GM23338 (cell line): Measurements from ENCODE around the gene TRAF3IP3. TPM values are rescaled to one million over a fixed set of nuclear protein-coding genes. Genes with fewer than 3 reads are reported as not detected.
A peak's percentile ranks its signal among the peaks of the same experiment; 100 is the strongest.

Experiments
- ATAC-seq: fragments of 200-7000 bp; cut with Tn5 transposase; 3 replicates; pipeline ENCODE4 v1.9.1; 2020
- DNase-seq: peaks from one replicate; pipeline ENCODE4 v3.0.0-alpha.2; 2015; ENCODE audit warnings: low spot score
- H2AFZ ChIP-seq: fragments of 200-600 bp; sonication (generic); 2 replicates; pipeline ENCODE4 v1.8.0; 2016; ENCODE audit warnings: antibody characterized with exemption, mild to moderate bottlenecking, moderate library complexity
- H3F3A ChIP-seq: fragments of 200-600 bp; sonication (generic); replicated peaks from 2 replicates; pipeline ENCODE4 v1.8.0; 2017; ENCODE audit warnings: antibody characterized with exemption, mixed run types, low read depth
- H3K27ac ChIP-seq: fragments of 200-600 bp; sonication (generic); 2 replicates; pipeline ENCODE4 v1.6.1; 2016; ENCODE audit warnings: low read depth
- H3K27me3 ChIP-seq: fragments of 200-600 bp; sonication (generic); 2 replicates; pipeline ENCODE4 v1.8.0; 2016; ENCODE audit warnings: mild to moderate bottlenecking, mixed run types, moderate library complexity; ENCODE audit not compliant: insufficient read depth
- H3K36me3 ChIP-seq: fragments of 200-600 bp; sonication (generic); 2 replicates; pipeline ENCODE4 v1.8.0; 2016; ENCODE audit warnings: mild to moderate bottlenecking; ENCODE audit not compliant: insufficient read depth
- H3K4me1 ChIP-seq: fragments of 200-600 bp; sonication (generic); 2 replicates; pipeline ENCODE4 v1.8.0; 2016; ENCODE audit warnings: mild to moderate bottlenecking, moderate library complexity; ENCODE audit not compliant: insufficient read depth
- H3K4me2 ChIP-seq: fragments of 200-600 bp; sonication (generic); 2 replicates; pipeline ENCODE4 v1.7.1; 2017; ENCODE audit warnings: mixed run types
- H3K4me3 ChIP-seq: fragments of 200-600 bp; sonication (generic); 2 replicates; pipeline ENCODE4 v1.6.1; 2016; ENCODE audit warnings: mixed run types
- H3K79me2 ChIP-seq: fragments of 200-600 bp; sonication (generic); replicated peaks from 2 replicates; pipeline ENCODE4 v1.8.0; 2017; ENCODE audit warnings: mild to moderate bottlenecking; ENCODE audit not compliant: insufficient read depth
- H3K9me2 ChIP-seq: fragments of 200-600 bp; sonication (generic); 2 replicates; pipeline ENCODE4 v1.8.0; 2017; ENCODE audit not compliant: insufficient read depth
- H4K20me1 ChIP-seq: fragments of 200-600 bp; sonication (generic); replicated peaks from 2 replicates; pipeline ENCODE4 v1.8.0; 2017; ENCODE audit warnings: mild to moderate bottlenecking; ENCODE audit not compliant: insufficient read depth
- H3K27ac Mint-ChIP-seq: 2 replicates; pipeline ENCODE4 v1.8.0; 2020; ENCODE audit warnings: inconsistent platforms, mild to moderate bottlenecking, moderate library complexity, mixed read lengths
- H3K27me3 Mint-ChIP-seq: 3 replicates; pipeline ENCODE4 v1.8.0; 2022; ENCODE audit warnings: low read depth, mild to moderate bottlenecking, moderate library complexity, mixed read lengths, inconsistent platforms; ENCODE audit not compliant: insufficient read depth, poor library complexity
- H3K36me3 Mint-ChIP-seq: 3 replicates; pipeline ENCODE4 v1.8.0; 2021; ENCODE audit warnings: low read depth, mild to moderate bottlenecking, inconsistent platforms, moderate library complexity, mixed read lengths
- H3K4me1 Mint-ChIP-seq: 3 replicates; pipeline ENCODE4 v1.8.0; 2020; ENCODE audit warnings: mild to moderate bottlenecking, inconsistent platforms, mixed read lengths
- H3K4me3 Mint-ChIP-seq: 3 replicates; pipeline ENCODE4 v1.8.0; 2021; ENCODE audit warnings: moderate library complexity, mild to moderate bottlenecking, inconsistent platforms, mixed read lengths
- H3K9me3 Mint-ChIP-seq: 3 replicates; pipeline ENCODE4 v1.8.0; 2020; ENCODE audit warnings: moderate library complexity, mild to moderate bottlenecking, inconsistent platforms, mixed read lengths
- CREB1 ChIP-seq: fragments of 250-450 bp; sonication (Bioruptor Pico); IDR thresholded peaks from 2 replicates; pipeline ENCODE4 v1.5.0; 2020; ENCODE audit warnings: low read depth, mild to moderate bottlenecking, moderate library complexity
- ETS1 ChIP-seq: IDR thresholded peaks from 2 replicates; pipeline ENCODE4 v1.6.1; 2016; ENCODE audit warnings: antibody characterized with exemption
- EZH2 ChIP-seq: fragments of 200-600 bp; sonication (generic); IDR thresholded peaks from one replicate; pipeline ENCODE4 v1.8.0; 2017; ENCODE audit warnings: antibody characterized with exemption, mild to moderate bottlenecking, low read depth; ENCODE audit not compliant: unreplicated experiment
- EZH2phosphoT487 ChIP-seq: fragments of 200-600 bp; sonication (generic); IDR thresholded peaks from one replicate; pipeline ENCODE4 v1.8.1; 2018; ENCODE audit warnings: antibody characterized with exemption; ENCODE audit not compliant: unreplicated experiment
- POLR2AphosphoS5 ChIP-seq: IDR thresholded peaks from 2 replicates; pipeline ENCODE4 v1.6.1; 2016; ENCODE audit warnings: antibody characterized with exemption, low read depth
- REST ChIP-seq: IDR thresholded peaks from one replicate; pipeline ENCODE4 v1.6.1; 2018; ENCODE audit warnings: antibody characterized with exemption; ENCODE audit not compliant: unreplicated experiment
- STAT1 ChIP-seq: IDR thresholded peaks from one replicate; pipeline ENCODE4 v1.6.1; 2016; ENCODE audit warnings: antibody characterized with exemption; ENCODE audit not compliant: unreplicated experiment
- ZNF114 ChIP-seq: fragments of 250-450 bp; sonication (Bioruptor Pico); IDR thresholded peaks from 2 replicates; pipeline ENCODE4 v1.5.0; 2020; ENCODE audit warnings: mild to moderate bottlenecking, moderate library complexity
- ZNF331 ChIP-seq: fragments of 250-450 bp; sonication (Bioruptor Pico); IDR thresholded peaks from 2 replicates; pipeline ENCODE4 v1.5.0; 2020; ENCODE audit warnings: low read depth, mild to moderate bottlenecking, moderate library complexity
- polyA plus RNA-seq: library from polyadenylated mRNA; unstranded; fragments of >200 nt; fragmentation: Nextera tagmentation; extraction: Ambion mirVana; gene quantifications from 2 replicates; pipeline ENCODE4 v1.2.1, GENCODE V29; 2016
- total RNA-seq: library from RNA; depleted of rRNA; stranded (reverse); fragments of >200 nt; shearing (Covaris generic); gene quantifications from 2 replicates; pipeline ENCODE4 v1.2.3, GENCODE V29; 2014
- TF ChIP-seq, protein P1 (sequence below), 2 experiments: fragments of 200-600 bp in 1 of 2; sonication (generic) in 1 of 2; conservative IDR thresholded peaks; 2 replicates each; pipeline versions ENCODE4 v1.5.1 to v1.6.1; 2016 to 2017; ENCODE audit warnings: antibody characterized with exemption in 2 of 2, low read depth in 2 of 2, mild to moderate bottlenecking in 2 of 2, moderate library complexity in 1 of 2

The TRAF3IP3 gene
- total and polyA plus RNA-seq, 2 experiments from 2014 or later = not detected

- TF ChIP-seq REST = no peak
- no peak for TF ChIP-seq ZNF331 (CRISPR knock-in tag)
- TF ChIP-seq ZNF114 = no peak
- TF ChIP-seq CREB1 (CRISPR knock-in tag) = no peak
- TF ChIP-seq EZH2 = no peak
- TF ChIP-seq, protein P1, sequence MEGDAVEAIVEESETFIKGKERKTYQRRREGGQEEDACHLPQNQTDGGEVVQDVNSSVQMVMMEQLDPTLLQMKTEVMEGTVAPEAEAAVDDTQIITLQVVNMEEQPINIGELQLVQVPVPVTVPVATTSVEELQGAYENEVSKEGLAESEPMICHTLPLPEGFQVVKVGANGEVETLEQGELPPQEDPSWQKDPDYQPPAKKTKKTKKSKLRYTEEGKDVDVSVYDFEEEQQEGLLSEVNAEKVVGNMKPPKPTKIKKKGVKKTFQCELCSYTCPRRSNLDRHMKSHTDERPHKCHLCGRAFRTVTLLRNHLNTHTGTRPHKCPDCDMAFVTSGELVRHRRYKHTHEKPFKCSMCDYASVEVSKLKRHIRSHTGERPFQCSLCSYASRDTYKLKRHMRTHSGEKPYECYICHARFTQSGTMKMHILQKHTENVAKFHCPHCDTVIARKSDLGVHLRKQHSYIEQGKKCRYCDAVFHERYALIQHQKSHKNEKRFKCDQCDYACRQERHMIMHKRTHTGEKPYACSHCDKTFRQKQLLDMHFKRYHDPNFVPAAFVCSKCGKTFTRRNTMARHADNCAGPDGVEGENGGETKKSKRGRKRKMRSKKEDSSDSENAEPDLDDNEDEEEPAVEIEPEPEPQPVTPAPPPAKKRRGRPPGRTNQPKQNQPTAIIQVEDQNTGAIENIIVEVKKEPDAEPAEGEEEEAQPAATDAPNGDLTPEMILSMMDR (conservative IDR thresholded peaks at IDR 0.05; ENCODE audit: low read depth in 2 of 2) = no peak
- TF ChIP-seq EZH2phosphoT487 = no peak
- no peak for TF ChIP-seq ETS1
These were observed 70.0 kb downstream of the TRAF3IP3 start (continued) for GRCh38 chr1:209825591-209826434.

GRCh38 chr1:209827384-209828262 is 71.8 kb downstream of the TRAF3IP3 start, which contains the start of gene UTP25:
UTP25 (plus strand) TSS chr1:209827972; CDS start chr1:209828064, 92 bp downstream.
- Mint-ChIP-seq H3K27me3 (peaks cover 2% of the 10 kb centered on the region), H3K27ac (peak within 1 kb of the TSS; percentile 93), H3K9me3 (no peaks in the 10 kb centered on the region; the same call in 2 of the 3 replicates), H3K4me1 (peaks cover 5% of the 10 kb centered on the region), H3K4me3 (peak within 1 kb of the TSS; percentile 84), H3K36me3 (peaks cover 18% of the 10 kb centered on the region)
- Histone ChIP-seq H3K79me2 (peaks cover 22% of the 10 kb centered on the region), H4K20me1 (peaks cover 7% of the 10 kb centered on the region), H3K27me3 (no peaks in the 10 kb centered on the region), H3K4me1 (peaks cover 4% of the 10 kb centered on the region; the same call in 1 of the 2 replicates), H3K36me3 (peaks cover 17% of the 10 kb centered on the region), H3K9me2 (no peaks in the 10 kb centered on the region), H3K4me3 (peak within 1 kb of the TSS; percentile 79), H3K27ac (no peak within 1 kb of the TSS), H2AFZ (peak within 1 kb of the TSS; percentile 96), H3K4me2 (peak within 1 kb of the TSS; percentile 88), H3F3A (no peaks in the 10 kb centered on the region)
- peak; percentile 98 for DNase-seq
- peak; percentile 88 for ATAC-seq
- TF ChIP-seq STAT1 (no peak), ZNF114 (no peak), REST (no peak), CREB1 (CRISPR knock-in tag) (0 out of 2 replicates have a peak, but pooled peaks have one; percentile 39), ZNF331 (CRISPR knock-in tag) (no peak), POLR2AphosphoS5 (peak; percentile 88)
- TF ChIP-seq, protein P1 (conservative IDR thresholded peaks at IDR 0.05; ENCODE audit: low read depth in 2 of 2) = peak; percentile 58 to 67
